OCI-LY7 (cell line): Measurements from ENCODE around the gene ROBO2. TPM values are rescaled to one million over a fixed set of nuclear protein-coding genes. Genes with fewer than 3 reads are reported as not detected.

ENCODE experiments used
- BruUV-seq: library from RNA; stranded (reverse); fragments of 400-500 nt; replicated peaks from 2 replicates; lab custom pipeline; 2021; lab: Mats Ljungman, UMichigan
- CTCF ChIA-PET: fragments of 300-600 bp; sonication (Branson Sonifier 250); formaldehyde crosslinking; loops from one replicate; lab custom pipeline; 2022; ENCODE audit warnings: antibody characterized with exemption; ENCODE audit not compliant: unreplicated experiment; lab: Charles Lee
- POLR2A ChIA-PET: fragments of 300-600 bp; sonication (Branson Sonifier 250); formaldehyde crosslinking; loops from one replicate; lab custom pipeline; 2022; ENCODE audit warnings: antibody characterized with exemption; lab: Charles Lee
- DNase-seq: peaks from one replicate; pipeline ENCODE4 v3.0.0-alpha.2; 2015; ENCODE audit warnings: low spot score
- H2AFZ ChIP-seq: fragments of 200-600 bp; sonication (generic), shearing (Covaris generic); 2 replicates; pipeline ENCODE4 v1.6.1; 2014; ENCODE audit warnings: mild to moderate bottlenecking, antibody characterized with exemption, low read length, moderate library complexity
- H3K27ac ChIP-seq: fragments of 200-600 bp; sonication (generic); 2 replicates; pipeline ENCODE4 v1.5.1; 2014; ENCODE audit warnings: mixed run types, low read depth, mild to moderate bottlenecking, moderate library complexity, low read length, inconsistent platforms; ENCODE audit not compliant: poor library complexity, severe bottlenecking
- H3K36me3 ChIP-seq: fragments of 200-600 bp; sonication (generic); 2 replicates; pipeline ENCODE4 v1.6.1; 2014; ENCODE audit warnings: mild to moderate bottlenecking, antibody characterized with exemption, low read length, moderate library complexity, mixed read lengths; ENCODE audit not compliant: insufficient read depth
- H3K4me1 ChIP-seq: fragments of 200-600 bp; sonication (generic); 2 replicates; pipeline ENCODE4 v1.5.1; 2014; ENCODE audit warnings: mild to moderate bottlenecking, low read length; ENCODE audit not compliant: insufficient read depth, poor library complexity, severe bottlenecking
- H3K4me2 ChIP-seq: fragments of 200-600 bp; sonication (generic); 2 replicates; pipeline ENCODE4 v1.6.1; 2014; ENCODE audit warnings: mild to moderate bottlenecking, low read length
- H3K4me3 ChIP-seq: fragments of 200-600 bp; sonication (generic); 2 replicates; pipeline ENCODE4 v1.5.1; 2014; ENCODE audit warnings: mild to moderate bottlenecking, low read depth, low read length; ENCODE audit not compliant: poor library complexity, severe bottlenecking
- H3K79me2 ChIP-seq: fragments of 200-600 bp; sonication (generic); 2 replicates; pipeline ENCODE4 v1.6.1; 2016; ENCODE audit warnings: low read depth, mild to moderate bottlenecking, low read length, moderate library complexity, mixed read lengths; ENCODE audit not compliant: insufficient read depth
- H3K9me2 ChIP-seq: fragments of 200-600 bp; sonication (generic); 2 replicates; pipeline ENCODE4 v1.6.1; 2016; ENCODE audit warnings: mild to moderate bottlenecking, low read length, mixed read lengths; ENCODE audit not compliant: insufficient read depth
- H3K9me3 ChIP-seq: fragments of 200-600 bp; sonication (generic); 2 replicates; pipeline ENCODE4 v1.6.1; 2014; ENCODE audit warnings: mild to moderate bottlenecking, mixed run types, low read length, mixed read lengths
- H4K20me1 ChIP-seq: fragments of 200-600 bp; sonication (generic); 2 replicates; pipeline ENCODE4 v1.6.1; 2014; ENCODE audit warnings: mild to moderate bottlenecking, antibody characterized with exemption, low read length, moderate library complexity, mixed read lengths; ENCODE audit not compliant: insufficient read depth
- CTCF ChIP-seq: fragments of 200-600 bp; sonication (generic); conservative IDR thresholded peaks from 2 replicates; pipeline ENCODE4 v1.5.1; 2014; ENCODE audit warnings: mild to moderate bottlenecking, antibody characterized with exemption, low read length, moderate library complexity, mixed read lengths
- EZH2phosphoT487 ChIP-seq: fragments of 200-600 bp; sonication (generic); IDR thresholded peaks from 2 replicates; pipeline ENCODE4 v1.6.1; 2018; ENCODE audit warnings: low read depth, borderline replicate concordance, mild to moderate bottlenecking, mixed run types, antibody characterized with exemption, low read length, moderate library complexity, mixed read lengths
- intact Hi-C: fragments of 100-400 bp; cut with micrococcal nuclease; formaldehyde crosslinking; loops from one replicate; pipeline ENCODE4 v1.10.0; 2022; ENCODE audit not compliant: unreplicated experiment
- total RNA-seq, 2 experiments: library from RNA; depleted of rRNA in 1 of 2; stranded (reverse); fragments of >200 nt in 1 of 2; shearing (Covaris generic) in 1 of 2; gene quantifications; 2 replicates each; pipeline ENCODE4 v1.2.3, GENCODE V29; 2014 to 2022

The ROBO2 gene
- total RNA-seq, 2 experiments from 2014 or later, result 0.06 to 4.8 TPM

GRCh38 chr3:77626157-77626556 lies 586.3 kb downstream of the ROBO2 start:
- Histone ChIP-seq H3K27ac (no peak overlapping the region), H3K4me1 (no peaks in the 10 kb centered on the region), H3K36me3 (no peaks in the 10 kb centered on the region), H4K20me1 (no peaks in the 10 kb centered on the region), H3K9me2 (no peaks in the 10 kb centered on the region), H3K4me3 (no peak overlapping the region), H3K9me3 (no peaks in the 10 kb centered on the region), H3K4me2 (no peak overlapping the region), H2AFZ (no peak overlapping the region), H3K79me2 (no peaks in the 10 kb centered on the region)
- intact Hi-C loops, result no loop called here
- no TSS peak for BruUV-seq
- no peak for DNase-seq
- ChIA-PET POLR2A (no interaction called here), CTCF (no interaction called here)
- TF ChIP-seq CTCF, result no peak
- TF ChIP-seq EZH2phosphoT487, result no peak

GRCh38 chr3:77648214-77648613 lies 608.3 kb downstream of the ROBO2 start:
- TF ChIP-seq CTCF (no peak), EZH2phosphoT487 (no peak)
- Histone ChIP-seq H4K20me1 (no peaks in the 10 kb centered on the region), H3K4me3 (no peak overlapping the region), H3K27ac (no peak overlapping the region), H3K79me2 (no peaks in the 10 kb centered on the region), H2AFZ (no peak overlapping the region), H3K9me3 (no peaks in the 10 kb centered on the region), H3K4me1 (no peaks in the 10 kb centered on the region), H3K9me2 (no peaks in the 10 kb centered on the region), H3K36me3 (no peaks in the 10 kb centered on the region), H3K4me2 (no peak overlapping the region)
- no peak for DNase-seq
- intact Hi-C loops, result no loop called here
- BruUV-seq, result no TSS peak
- CTCF ChIA-PET, result no interaction called here
- POLR2A ChIA-PET, result no interaction called here

DNA sequence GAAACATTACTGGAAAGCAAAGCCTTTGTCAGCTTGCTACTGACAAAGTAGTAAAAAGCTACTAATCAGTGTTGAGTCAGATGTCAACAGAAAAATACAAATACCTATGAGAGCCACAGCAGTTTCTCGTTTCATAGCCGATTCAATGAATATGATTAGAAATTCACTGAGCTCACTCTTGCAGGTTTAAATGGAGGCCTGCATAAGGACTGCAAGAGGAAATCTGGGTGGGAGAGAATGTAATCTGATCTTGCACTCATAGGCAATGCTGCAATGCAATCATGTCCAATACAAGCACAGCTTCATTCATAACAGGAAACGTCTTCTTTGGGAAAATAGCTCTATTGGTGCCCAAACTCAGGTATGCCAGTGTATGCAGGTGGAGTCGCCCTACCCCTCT lies 608.8 kb downstream of the ROBO2 start:
- no peaks in the 10 kb centered on the region for H3K9me3 ChIP-seq
- intact Hi-C loops, result no loop called here
- no TSS peak for BruUV-seq
- ChIA-PET CTCF (no interaction called here), POLR2A (no interaction called here)
- no peaks in the 10 kb centered on the region for H3K36me3 ChIP-seq
- H3K79me2 ChIP-seq, result no peaks in the 10 kb centered on the region
- H2AFZ ChIP-seq, result no peak overlapping the region
- no peak for DNase-seq
- TF ChIP-seq CTCF (no peak), EZH2phosphoT487 (no peak)
- H4K20me1 ChIP-seq, result no peaks in the 10 kb centered on the region
- H3K4me3 ChIP-seq, result no peak overlapping the region
- no peaks in the 10 kb centered on the region for H3K9me2 ChIP-seq
- no peak overlapping the region for H3K4me2 ChIP-seq
- no peaks in the 10 kb centered on the region for H3K4me1 ChIP-seq
- H3K27ac ChIP-seq, result no peak overlapping the region
